ENCODE data around the gene MAGEB1.

MAGEB1 gene

DNA sequence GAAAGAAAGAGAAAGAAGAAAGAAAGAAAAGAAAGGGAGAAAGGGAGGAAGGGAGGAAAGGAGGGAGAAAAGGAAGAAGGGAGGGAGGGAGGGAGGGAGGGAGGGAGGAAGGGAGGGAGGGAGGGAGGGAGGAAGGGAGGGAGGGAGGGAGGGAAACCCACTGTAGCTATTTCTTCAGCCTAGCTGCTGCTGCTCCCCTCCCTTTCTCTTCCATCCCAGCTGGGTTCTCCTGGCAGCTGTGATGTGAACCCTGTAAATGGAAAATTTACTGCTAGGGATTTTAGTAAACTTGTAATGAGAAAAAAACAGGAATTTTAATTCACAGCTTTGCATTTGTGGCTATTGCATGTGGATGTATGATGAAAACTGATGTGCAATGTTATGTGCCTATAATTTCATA is 54.3 kb downstream of the MAGEB1 start:
- DNase-seq = no peak
